Muscle of back (tissue), 13 donors: ENCODE measurements around the gene PROM2. TPM values are rescaled to one million over a fixed set of nuclear protein-coding genes. Genes with fewer than 3 reads are reported as not detected.
"Not testable (repeated sequence)": the region's sequence is repeated elsewhere in the genome, so short reads cannot be mapped to it uniquely, and the experiment has no call there.

Source experiments
- DNase-seq, 3 donors: peaks; one replicate each; pipeline versions ENCODE4 v3.0.0 to v3.0.0-alpha.2; 2013
- long read RNA-seq, 9 donors: transcript quantifications; one replicate each; lab custom pipeline, GENCODE V29; 2026
- polyA plus RNA-seq, 10 donors: library from polyadenylated mRNA; unstranded; fragments of 120-200 nt; gene quantifications; one replicate each; pipeline ENCODE4 v1.2.1, GENCODE V29; 2013; ENCODE audit not compliant: insufficient read length in 10 of 10

PROM2 gene
- 1 to 10 TPM in 7 of 10 donors, under 1 TPM in 3; 0.35 to 3.5 (median 1.3) TPM for polyA plus RNA-seq
- long read RNA-seq, donor 1: 0 reads
- long read RNA-seq, donor 2: 0 reads
- long read RNA-seq, donor 3: 0 reads
- long read RNA-seq, donor 4: 0 reads
- long read RNA-seq, donor 5: 0 reads
- long read RNA-seq, donor 6: 0 reads
- long read RNA-seq, donor 7: 0 reads
- long read RNA-seq, donor 8: 0 reads
- long read RNA-seq, donor 9: 0 reads

- no peak for DNase-seq
Observed at GRCh38 chr2:95274291-95275150, at the start of gene PROM2. Gene PROM2, plus strand, starts transcription at chr2:95274449. Its CDS starts 137 bp downstream, at chr2:95274586.

- no peak for DNase-seq
Observed at GRCh38 chr2:95225658-95226057, 48.6 kb upstream of the PROM2 start.

- peak; percentile 19 to 42 (median 37) for DNase-seq
Observed at GRCh38 chr2:95231723-95232122, 42.5 kb upstream of the PROM2 start.

GRCh38 chr2:95232232-95232631 is 42.0 kb upstream of the PROM2 start:
- no peak for DNase-seq

GRCh38 chr2:95234286-95234785 is 39.9 kb upstream of the PROM2 start:
- DNase-seq: no peak

GRCh38 chr2:95234816-95235215 is 39.4 kb upstream of the PROM2 start:
- DNase-seq: no peak

- no peak for DNase-seq
Observed at GRCh38 chr2:95238131-95238530, 36.1 kb upstream of the PROM2 start.

- DNase-seq: no peak
Observed at GRCh38 chr2:95240091-95240490, 34.2 kb upstream of the PROM2 start.

- no peak for DNase-seq
Observed at GRCh38 chr2:95240556-95240955, 33.7 kb upstream of the PROM2 start.

GRCh38 chr2:95242084-95242483 is 32.2 kb upstream of the PROM2 start:
- DNase-seq: not testable (repeated sequence)

GRCh38 chr2:95258271-95258670 is 16.0 kb upstream of the PROM2 start:
- no peak for DNase-seq

GRCh38 chr2:95260028-95261023 is 13.9 kb upstream of the PROM2 start:
- peak in 1 of 3 donors; percentile 11 for DNase-seq

- DNase-seq: no peak
Observed at GRCh38 chr2:95261602-95262001, 12.6 kb upstream of the PROM2 start.

GRCh38 chr2:95262896-95263542 is 11.2 kb upstream of the PROM2 start:
- no peak for DNase-seq

GRCh38 chr2:95264624-95265023 is 9.6 kb upstream of the PROM2 start:
- DNase-seq: peak in 2 of 3 donors; percentile 31 to 38

- no peak for DNase-seq
Observed at GRCh38 chr2:95265182-95265581, 9.1 kb upstream of the PROM2 start.

GRCh38 chr2:95266781-95267430 is 7.3 kb upstream of the PROM2 start:
- no peak for DNase-seq

GRCh38 chr2:95267458-95268210 is 6.6 kb upstream of the PROM2 start:
- DNase-seq: no peak

GRCh38 chr2:95268211-95269035 is 5.8 kb upstream of the PROM2 start:
- no peak for DNase-seq
